IPS DF 6.9 (cell line): ENCODE measurements around the gene FLRT3.

ENCODE experiments used
- DNase-seq: peaks from one replicate; pipeline ENCODE4 v3.0.0-alpha.2; 2013; ENCODE audit warnings: low read depth, low spot score
- H3K27ac ChIP-seq: one replicate; pipeline ENCODE4 v1.5.1; 2013; ENCODE audit warnings: low read length, control low read depth
- H3K27me3 ChIP-seq: 2 replicates; pipeline ENCODE4 v1.6.1; 2013; ENCODE audit warnings: mild to moderate bottlenecking, low read length; ENCODE audit not compliant: control insufficient read depth, insufficient read depth
- H3K36me3 ChIP-seq: 2 replicates; pipeline ENCODE4 v1.6.1; 2013; ENCODE audit warnings: low read length; ENCODE audit not compliant: control insufficient read depth, insufficient read depth
- H3K4me1 ChIP-seq: 2 replicates; pipeline ENCODE4 v1.6.1; 2013; ENCODE audit warnings: low read length; ENCODE audit not compliant: control insufficient read depth, insufficient read depth
- H3K4me3 ChIP-seq: 2 replicates; pipeline ENCODE4 v1.5.1; 2013; ENCODE audit warnings: mild to moderate bottlenecking, low read length
- H3K9me3 ChIP-seq: 2 replicates; pipeline ENCODE4 v1.6.1; 2013; ENCODE audit warnings: low read length, inconsistent platforms; ENCODE audit not compliant: control insufficient read depth, insufficient read depth
- WGBS: extraction: QIAGEN DNeasy Blood & Tissue Kit; methylation state at CpG from one replicate; pipeline ENCODE4 v1.1.7; 2013; ENCODE audit warnings: mixed read lengths, missing lambda C conversion rate; ENCODE audit not compliant: insufficient read length, insufficient coverage; 5-methylcytosine and 5-hydroxymethylcytosine counted together

The FLRT3 gene

DNA sequence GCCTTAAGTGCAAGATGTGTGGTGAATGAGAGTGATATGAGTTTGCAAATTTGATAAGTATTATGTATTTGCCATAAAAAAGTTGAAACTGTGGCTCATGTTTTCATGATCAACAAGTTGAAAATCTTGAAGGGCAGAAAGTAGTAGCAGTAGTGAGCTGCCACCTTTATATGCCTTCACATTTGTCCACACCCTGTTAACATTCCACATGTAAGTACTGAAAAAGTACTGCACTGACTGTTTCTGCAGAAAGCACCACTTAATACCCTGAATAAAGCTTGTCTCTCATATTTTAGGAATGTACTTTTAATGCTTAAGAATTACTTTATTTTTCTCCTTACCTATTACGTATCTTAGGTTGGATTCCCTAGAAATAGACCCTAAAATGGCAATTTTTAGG lies 45.9 kb downstream of the FLRT3 start:
- no peaks in the 10 kb centered on the region; the same call in 1 of the 2 replicates for H3K4me1 ChIP-seq
- H3K27ac ChIP-seq = no peak overlapping the region
- DNase-seq = no peak
- WGBS = no CpG with 5 or more reads among the region's 1 CpG
- H3K9me3 ChIP-seq = no peaks in the 10 kb centered on the region
- H3K4me3 ChIP-seq = no peak overlapping the region
- H3K36me3 ChIP-seq = no peaks in the 10 kb centered on the region
- H3K27me3 ChIP-seq = no peaks in the 10 kb centered on the region

DNA sequence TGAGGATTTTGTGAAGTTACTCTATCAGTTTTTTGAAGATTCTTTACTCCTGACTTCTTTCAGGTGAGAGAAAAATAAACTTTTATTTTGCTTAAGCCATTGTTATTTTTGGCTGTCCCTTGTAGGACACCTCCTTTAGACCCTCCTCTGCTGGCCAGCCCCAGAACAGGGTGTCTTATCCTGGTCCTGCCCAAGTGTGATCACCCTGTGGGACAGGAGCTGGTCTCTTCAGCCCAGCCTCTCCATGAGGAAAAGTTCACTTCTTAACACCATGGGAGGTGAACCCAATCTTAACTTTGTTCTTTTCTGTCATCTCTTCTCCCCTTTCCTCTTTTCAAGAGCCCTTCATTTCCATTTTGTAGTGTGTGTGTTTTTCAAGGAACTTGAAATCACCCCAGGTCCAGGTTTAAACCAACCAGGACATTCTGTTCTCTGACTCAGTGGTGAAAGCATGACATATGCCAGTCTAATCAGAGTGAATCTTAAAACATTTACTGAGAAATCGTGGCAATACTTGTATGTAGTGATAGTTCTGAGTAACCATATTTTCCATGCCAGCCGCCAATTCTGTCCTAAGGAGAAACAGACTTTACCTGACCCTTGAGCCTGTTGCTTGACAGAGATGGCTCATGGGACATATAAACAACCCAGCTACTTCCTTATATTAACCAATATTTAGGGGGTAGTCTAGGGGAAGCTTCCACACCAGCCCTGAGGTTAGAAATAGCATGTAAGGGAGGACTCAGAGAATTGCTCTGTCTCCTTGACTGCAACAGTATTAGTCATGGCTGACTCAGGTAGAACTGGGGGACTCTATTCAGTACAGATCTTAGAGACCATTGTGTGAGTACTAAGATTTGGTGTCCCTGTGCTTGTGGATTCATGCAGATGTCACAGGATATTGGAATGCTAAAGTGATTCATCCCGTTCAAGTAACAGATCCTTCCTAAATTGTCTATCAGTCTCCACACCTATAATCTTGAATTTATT lies 48.8 kb downstream of the FLRT3 start:
- H3K27me3 ChIP-seq = no peaks in the 10 kb centered on the region
- H3K36me3 ChIP-seq = no peaks in the 10 kb centered on the region
- no peak overlapping the region for H3K27ac ChIP-seq
- H3K9me3 ChIP-seq = no peaks in the 10 kb centered on the region
- no peaks in the 10 kb centered on the region; the same call in 1 of the 2 replicates for H3K4me1 ChIP-seq
- DNase-seq = no peak
- WGBS = no CpG with 5 or more reads among the region's 3 CpGs
- no peak overlapping the region for H3K4me3 ChIP-seq

DNA sequence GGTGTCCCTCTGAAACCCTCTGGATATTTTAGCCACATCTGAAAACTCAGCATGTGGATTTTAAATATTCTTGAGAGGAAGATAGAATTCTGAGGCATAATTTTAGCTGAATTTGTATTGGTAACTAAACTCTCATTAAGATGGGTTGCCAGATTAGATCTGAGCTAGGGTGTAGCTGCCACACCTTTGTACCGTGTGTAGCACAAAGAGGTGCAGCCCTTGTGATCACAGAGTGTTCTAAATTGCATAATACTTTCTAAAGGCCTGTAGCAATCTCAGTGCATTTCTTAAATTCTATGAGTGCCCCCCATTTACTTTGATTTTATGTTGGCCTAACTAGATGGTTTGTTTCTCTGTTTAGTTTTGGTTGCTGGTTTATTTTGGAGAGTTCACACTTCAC lies 53.0 kb downstream of the FLRT3 start:
- no peaks in the 10 kb centered on the region; the same call in 1 of the 2 replicates for H3K4me1 ChIP-seq
- H3K9me3 ChIP-seq = no peaks in the 10 kb centered on the region
- no peaks in the 10 kb centered on the region for H3K36me3 ChIP-seq
- WGBS = no CpG with 5 or more reads among the region's 1 CpG
- no peak overlapping the region for H3K27ac ChIP-seq
- H3K4me3 ChIP-seq = no peak overlapping the region
- no peaks in the 10 kb centered on the region for H3K27me3 ChIP-seq
- DNase-seq = no peak

DNA sequence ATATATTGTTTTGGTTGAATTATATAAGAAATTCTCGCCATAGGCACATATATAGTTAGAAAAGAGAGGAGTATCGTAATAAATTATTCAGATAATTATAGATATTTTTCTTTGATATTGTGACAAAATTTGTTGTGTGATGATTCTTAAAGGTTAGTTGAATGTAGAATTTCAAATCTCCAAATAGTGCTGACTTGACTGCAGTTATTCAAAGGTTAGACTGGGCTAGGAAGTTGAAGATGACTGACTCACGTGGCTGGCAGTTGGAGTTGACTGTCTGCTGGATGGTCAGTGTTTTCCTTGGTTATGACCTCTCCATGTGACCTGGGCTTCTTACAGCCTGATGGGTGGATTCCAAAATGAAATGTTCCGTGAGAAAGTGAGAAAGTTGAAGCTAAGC lies 55.3 kb downstream of the FLRT3 start:
- WGBS = 100% methylated on average over 1 of the region's 4 CpGs
- H3K9me3 ChIP-seq = no peaks in the 10 kb centered on the region
- H3K36me3 ChIP-seq = no peaks in the 10 kb centered on the region
- DNase-seq = no peak
- H3K4me3 ChIP-seq = no peak overlapping the region
- no peaks in the 10 kb centered on the region for H3K4me1 ChIP-seq
- no peaks in the 10 kb centered on the region for H3K27me3 ChIP-seq
- no peak overlapping the region for H3K27ac ChIP-seq
